Type B pancreatic cell (in vitro differentiated cells): Measurements from ENCODE around the gene ABLIM1. TPM values are rescaled to one million over a fixed set of nuclear protein-coding genes. Genes with fewer than 3 reads are reported as not detected.

ENCODE experiments used
- DNase-seq: peaks from one replicate; pipeline ENCODE4 v3.0.0; 2021; ENCODE audit warnings: mixed read lengths; ENCODE audit not compliant: unreplicated experiment; ENCODE audit errors: extremely low spot score
- H3K27ac Mint-ChIP-seq: 2 replicates; pipeline ENCODE4 v1.8.0; 2021; ENCODE audit warnings: mild to moderate bottlenecking, mixed read lengths
- H3K27me3 Mint-ChIP-seq: 2 replicates; pipeline ENCODE4 v1.8.0; 2021; ENCODE audit warnings: mixed read lengths
- H3K36me3 Mint-ChIP-seq: 2 replicates; pipeline ENCODE4 v1.8.0; 2021; ENCODE audit warnings: mixed read lengths
- H3K4me1 Mint-ChIP-seq: one replicate; pipeline ENCODE4 v1.8.0; 2021; ENCODE audit warnings: mixed read lengths; ENCODE audit not compliant: unreplicated experiment
- H3K4me3 Mint-ChIP-seq: 2 replicates; pipeline ENCODE4 v1.8.0; 2021; ENCODE audit warnings: mild to moderate bottlenecking, mixed read lengths
- H3K9me3 Mint-ChIP-seq: 2 replicates; pipeline ENCODE4 v1.8.0; 2021; ENCODE audit warnings: mixed read lengths
- total RNA-seq: library from RNA; stranded (reverse); gene quantifications from 2 replicates; pipeline ENCODE4 v1.2.1, GENCODE V29; 2021; ENCODE audit warnings: low replicate concordance
- TF ChIP-seq, protein P1 (sequence below): fragments of 200-600 bp; sonication (generic); conservative IDR thresholded peaks from 2 replicates; pipeline ENCODE4 v1.5.0; 2021; ENCODE audit warnings: antibody characterized with exemption, mild to moderate bottlenecking

ABLIM1 gene
- total RNA-seq, 1 donor from 2014 or later = 77.7 TPM

DNA sequence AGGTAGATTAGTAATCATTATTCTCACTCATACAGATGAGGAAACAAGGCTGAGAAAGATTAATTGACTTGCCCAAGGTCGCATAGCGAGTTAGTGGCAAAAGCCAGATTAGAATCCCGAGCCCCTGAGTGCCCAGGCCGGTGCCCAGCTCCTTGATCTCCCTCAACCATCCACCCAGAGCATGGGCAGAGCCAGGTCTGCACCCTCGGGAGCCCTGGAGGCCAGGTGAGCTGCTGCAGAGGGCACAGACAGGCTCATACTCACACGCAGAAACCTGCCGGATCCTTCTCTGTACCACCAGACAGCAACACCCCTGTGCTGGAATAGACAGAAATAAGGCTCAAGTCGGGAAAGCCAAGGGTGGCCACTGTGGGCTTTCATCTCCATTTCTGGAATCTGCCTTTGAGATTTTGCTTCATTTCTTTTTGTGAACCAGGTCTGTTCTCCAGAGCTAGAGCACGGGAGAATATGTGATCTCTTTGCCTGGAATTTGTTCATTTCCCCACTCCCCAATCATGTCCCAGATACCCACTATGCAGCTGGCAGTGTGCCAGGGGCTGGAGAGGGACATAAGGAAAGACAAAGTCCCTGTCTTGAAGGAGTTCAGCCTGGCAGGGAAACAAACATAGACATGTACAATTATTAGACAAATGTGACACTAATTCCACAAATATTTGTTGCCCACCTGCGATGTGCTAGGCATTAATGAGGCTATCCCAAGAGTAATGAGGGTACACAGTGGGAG, 259.3 kb downstream of the ABLIM1 start:
- Mint-ChIP-seq H3K4me1 (peaks cover 32% of the 10 kb centered on the region), H3K27me3 (peaks cover 64% of the 10 kb centered on the region), H3K36me3 (no peaks in the 10 kb centered on the region), H3K27ac (no peak overlapping the region), H3K9me3 (no peaks in the 10 kb centered on the region), H3K4me3 (no peak overlapping the region)
- no peak for DNase-seq
- TF ChIP-seq, protein P1, sequence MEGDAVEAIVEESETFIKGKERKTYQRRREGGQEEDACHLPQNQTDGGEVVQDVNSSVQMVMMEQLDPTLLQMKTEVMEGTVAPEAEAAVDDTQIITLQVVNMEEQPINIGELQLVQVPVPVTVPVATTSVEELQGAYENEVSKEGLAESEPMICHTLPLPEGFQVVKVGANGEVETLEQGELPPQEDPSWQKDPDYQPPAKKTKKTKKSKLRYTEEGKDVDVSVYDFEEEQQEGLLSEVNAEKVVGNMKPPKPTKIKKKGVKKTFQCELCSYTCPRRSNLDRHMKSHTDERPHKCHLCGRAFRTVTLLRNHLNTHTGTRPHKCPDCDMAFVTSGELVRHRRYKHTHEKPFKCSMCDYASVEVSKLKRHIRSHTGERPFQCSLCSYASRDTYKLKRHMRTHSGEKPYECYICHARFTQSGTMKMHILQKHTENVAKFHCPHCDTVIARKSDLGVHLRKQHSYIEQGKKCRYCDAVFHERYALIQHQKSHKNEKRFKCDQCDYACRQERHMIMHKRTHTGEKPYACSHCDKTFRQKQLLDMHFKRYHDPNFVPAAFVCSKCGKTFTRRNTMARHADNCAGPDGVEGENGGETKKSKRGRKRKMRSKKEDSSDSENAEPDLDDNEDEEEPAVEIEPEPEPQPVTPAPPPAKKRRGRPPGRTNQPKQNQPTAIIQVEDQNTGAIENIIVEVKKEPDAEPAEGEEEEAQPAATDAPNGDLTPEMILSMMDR = no peak

DNA sequence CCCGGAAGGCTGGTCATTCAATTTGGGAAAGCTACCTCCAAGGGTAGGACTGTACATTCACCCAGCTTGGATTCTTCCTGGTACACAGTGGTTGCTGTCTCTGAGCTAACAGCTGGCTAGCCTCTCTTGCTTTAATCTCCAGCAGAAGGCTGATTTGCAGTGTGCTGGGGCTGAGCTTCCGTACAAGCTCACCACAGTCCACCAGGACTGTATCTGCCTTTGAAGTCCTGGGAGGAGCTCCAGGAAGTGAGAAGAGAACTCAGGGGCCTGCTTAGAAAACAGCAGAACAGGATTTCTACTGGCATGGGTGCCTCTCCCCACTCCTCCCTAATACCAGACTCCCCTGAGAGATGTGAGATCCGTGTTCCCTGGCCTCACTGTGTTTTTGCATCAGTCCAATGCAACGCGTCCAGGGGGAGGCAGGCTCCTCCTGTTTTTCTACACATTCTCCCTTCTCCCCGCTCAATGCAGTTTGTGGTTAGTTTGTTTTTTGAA, 260.4 kb downstream of the ABLIM1 start:
- Mint-ChIP-seq H3K9me3 (no peaks in the 10 kb centered on the region), H3K36me3 (no peaks in the 10 kb centered on the region), H3K4me1 (peaks cover 25% of the 10 kb centered on the region), H3K4me3 (no peak overlapping the region), H3K27ac (no peak overlapping the region), H3K27me3 (peaks cover 56% of the 10 kb centered on the region)
- DNase-seq = no peak
- TF ChIP-seq, protein P1 = no peak

DNA sequence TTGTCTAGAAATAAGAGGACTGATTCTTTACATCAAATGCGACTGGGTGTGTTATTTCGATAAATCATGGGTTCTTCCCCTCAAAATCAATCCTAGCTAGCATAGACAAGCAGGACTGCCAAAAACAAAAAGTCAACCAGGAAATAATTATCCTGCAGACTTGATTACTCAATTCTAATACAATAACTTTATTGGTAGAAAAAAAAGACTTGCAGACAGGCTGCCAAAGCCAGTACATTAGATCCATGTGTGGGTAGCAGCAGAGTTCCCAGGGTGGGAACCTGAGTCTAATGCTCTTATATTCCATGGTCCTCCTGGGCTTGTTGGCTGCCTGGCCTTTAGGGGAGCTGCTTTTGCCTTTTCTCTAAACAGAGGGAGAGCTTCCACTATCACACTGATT, 261.6 kb downstream of the ABLIM1 start:
- Mint-ChIP-seq H3K27me3 (peaks cover 44% of the 10 kb centered on the region), H3K36me3 (no peaks in the 10 kb centered on the region), H3K4me3 (no peak overlapping the region), H3K27ac (no peak overlapping the region), H3K9me3 (no peaks in the 10 kb centered on the region), H3K4me1 (peaks cover 23% of the 10 kb centered on the region)
- TF ChIP-seq, protein P1 = no peak
- DNase-seq = no peak

DNA sequence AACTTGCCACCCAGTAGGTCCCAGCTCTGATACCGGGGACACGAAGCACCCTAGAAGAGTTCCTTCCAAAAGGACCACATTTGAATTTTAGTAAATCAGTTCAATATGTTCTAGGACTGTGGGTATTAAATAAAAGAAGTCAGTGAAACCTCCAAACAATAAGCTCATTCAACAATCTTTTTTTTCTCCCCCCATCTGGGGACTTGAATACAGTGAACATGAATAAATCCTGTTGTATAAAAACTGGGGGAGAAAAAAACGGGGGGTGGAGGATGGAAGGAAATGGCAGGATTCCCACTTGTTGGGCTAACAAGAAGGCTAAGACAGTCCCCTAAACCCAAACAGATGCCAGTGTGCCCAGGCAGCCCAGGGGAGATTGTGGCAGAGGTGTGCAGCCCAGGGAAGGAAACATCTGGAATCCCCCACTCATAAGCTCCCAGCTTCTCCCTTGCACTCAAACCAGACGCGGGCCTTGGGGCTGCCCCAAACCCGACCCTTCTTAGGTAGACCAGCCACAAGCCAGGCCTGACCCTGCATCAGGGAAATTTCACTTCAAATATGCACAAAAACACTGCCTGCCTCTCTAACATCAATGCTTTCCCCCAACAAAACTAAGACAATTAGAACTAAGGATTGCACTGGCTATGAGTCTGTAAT, 262.6 kb downstream of the ABLIM1 start:
- H3K27ac Mint-ChIP-seq = no peak overlapping the region
- no peaks in the 10 kb centered on the region for H3K36me3 Mint-ChIP-seq
- no peak overlapping the region for H3K4me3 Mint-ChIP-seq
- no peaks in the 10 kb centered on the region for H3K9me3 Mint-ChIP-seq
- DNase-seq = no peak
- TF ChIP-seq, protein P1 = no peak
- H3K27me3 Mint-ChIP-seq = peaks cover 34% of the 10 kb centered on the region
- H3K4me1 Mint-ChIP-seq = peaks cover 23% of the 10 kb centered on the region

DNA sequence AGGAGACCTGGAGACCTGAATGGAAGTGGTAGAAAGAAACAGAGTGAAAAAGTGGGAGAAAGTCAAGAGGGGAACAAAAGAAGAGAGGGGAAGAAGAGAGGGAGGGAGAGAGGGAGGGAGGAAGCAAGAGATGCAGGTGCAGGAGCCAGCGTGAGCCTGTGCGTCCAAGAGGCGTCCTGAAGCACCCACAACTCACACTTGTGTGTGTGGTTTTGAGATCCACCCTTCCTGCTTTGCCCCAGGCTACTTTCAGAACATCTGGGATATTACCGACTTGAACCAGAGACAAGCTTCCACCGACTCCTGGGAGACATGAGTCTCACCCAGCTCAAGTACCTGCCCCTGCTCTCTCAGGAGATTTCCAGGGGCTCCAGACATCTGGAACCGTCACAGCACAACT, 263.5 kb downstream of the ABLIM1 start:
- no peaks in the 10 kb centered on the region for H3K36me3 Mint-ChIP-seq
- DNase-seq = no peak
- TF ChIP-seq, protein P1 = no peak
- no peaks in the 10 kb centered on the region for H3K9me3 Mint-ChIP-seq
- H3K27ac Mint-ChIP-seq = no peak overlapping the region
- H3K4me1 Mint-ChIP-seq = peaks cover 23% of the 10 kb centered on the region
- H3K27me3 Mint-ChIP-seq = peaks cover 24% of the 10 kb centered on the region
- no peak overlapping the region for H3K4me3 Mint-ChIP-seq
